ENCODE measurements around the gene PCCA.

GRCh38 chr13:100363285-100363711, 274.4 kb downstream of the PCCA start:
- TF ChIP-seq JUND (IDR thresholded peaks at IDR 0.05) (no peak), CTCF (IDR thresholded peaks at IDR 0.05; ENCODE audit: low read depth, low read length, missing input control) (no peak), YY1 (IDR thresholded peaks at IDR 0.05) (no peak), REST (IDR thresholded peaks at IDR 0.05) (no peak), ZBTB33 (IDR thresholded peaks at IDR 0.05) (no peak), SP1 (IDR thresholded peaks at IDR 0.05) (no peak), ATF3 (IDR thresholded peaks at IDR 0.05) (no peak), GABPA (IDR thresholded peaks at IDR 0.05 in 1 of 2, conservative IDR thresholded peaks at IDR 0.05 in 1 of 2) (no peak), FOXA1 (IDR thresholded peaks at IDR 0.05) (no peak), RAD21 (IDR thresholded peaks at IDR 0.05) (no peak)

All from liver (tissue), 3 donors.